HG03095 (cell line): Measurements from ENCODE around the gene HHAT.

Experiments
- ATAC-seq: cut with Tn5 transposase; IDR thresholded peaks from one replicate; pipeline ENCODE4 v1.9.1; 2021; ENCODE audit warnings: moderate library complexity; ENCODE audit not compliant: unreplicated experiment

HHAT gene

GRCh38 chr1:210531475-210532222, 202.9 kb downstream of the HHAT start:
- ATAC-seq: no peak

- ATAC-seq: no peak
These were observed 203.5 kb downstream of the HHAT start for GRCh38 chr1:210532223-210532598.

GRCh38 chr1:210535761-210536160, 207.1 kb downstream of the HHAT start:
- no peak for ATAC-seq

GRCh38 chr1:210536254-210536961, 207.7 kb downstream of the HHAT start:
- ATAC-seq: no peak

GRCh38 chr1:210540288-210540687, 211.6 kb downstream of the HHAT start:
- ATAC-seq: no peak

GRCh38 chr1:210541680-210542358, 213.1 kb downstream of the HHAT start:
- no peak for ATAC-seq

- ATAC-seq: no peak
These were observed 223.2 kb downstream of the HHAT start for GRCh38 chr1:210551899-210552298.

GRCh38 chr1:210553711-210554110, 225.0 kb downstream of the HHAT start:
- ATAC-seq: no peak

GRCh38 chr1:210554382-210554781, 225.7 kb downstream of the HHAT start:
- no peak for ATAC-seq

- no peak for ATAC-seq
These were observed 227.8 kb downstream of the HHAT start for GRCh38 chr1:210556475-210556874.

GRCh38 chr1:210557426-210558077, 228.8 kb downstream of the HHAT start:
- no peak for ATAC-seq

- ATAC-seq: no peak
These were observed 229.6 kb downstream of the HHAT start for GRCh38 chr1:210558302-210558701.

GRCh38 chr1:210565306-210565705, 236.6 kb downstream of the HHAT start:
- ATAC-seq: no peak

- ATAC-seq: no peak
These were observed 239.9 kb downstream of the HHAT start for GRCh38 chr1:210568631-210569030.

- no peak for ATAC-seq
These were observed 241.4 kb downstream of the HHAT start for GRCh38 chr1:210570116-210570515.

GRCh38 chr1:210571356-210572284, 242.9 kb downstream of the HHAT start:
- ATAC-seq: no peak

GRCh38 chr1:210573141-210573540, 244.4 kb downstream of the HHAT start:
- ATAC-seq: no peak

- no peak for ATAC-seq
These were observed 253.7 kb downstream of the HHAT start for GRCh38 chr1:210582205-210582970.

GRCh38 chr1:210584439-210585113, 255.9 kb downstream of the HHAT start:
- ATAC-seq: peak; percentile 66
